GM21367 (cell line): ENCODE measurements around the gene PPT2.
A peak's percentile ranks its signal among the peaks of the same experiment; 100 is the strongest.
"Not testable (repeated sequence)": the region's sequence is repeated elsewhere in the genome, so short reads cannot be mapped to it uniquely, and the experiment has no call there.

Experiments
- ATAC-seq: cut with Tn5 transposase; IDR thresholded peaks from one replicate; pipeline ENCODE4 v1.9.1; 2021; ENCODE audit not compliant: unreplicated experiment

The PPT2 gene

GRCh38 chr6:32175711-32176475 is 22.0 kb downstream of the PPT2 start, which contains the start of gene AGPAT1:
Gene AGPAT1 (minus strand): TSS chr6:32176084. CDS start chr6:32171496, 4,588 bp downstream.
- ATAC-seq = peak; percentile 37

- ATAC-seq = no peak
These were observed 22.7 kb downstream of the PPT2 start for GRCh38 chr6:32176476-32177182.

- ATAC-seq = peak; percentile 2
These were observed 23.3 kb downstream of the PPT2 start for GRCh38 chr6:32177183-32177787.

- peak; percentile 57 for ATAC-seq
These were observed 24.0 kb downstream of the PPT2 start, which contains the start of gene RNF5 for GRCh38 chr6:32177788-32178546. Gene RNF5 (plus strand): TSS chr6:32178405. CDS start chr6:32178512, 107 bp downstream.

GRCh38 chr6:32178547-32179440 is 24.9 kb downstream of the PPT2 start:
- ATAC-seq = no peak

GRCh38 chr6:32179766-32180405 is 25.9 kb downstream of the PPT2 start:
- no peak for ATAC-seq

GRCh38 chr6:32181148-32181702 is 27.3 kb downstream of the PPT2 start:
- no peak for ATAC-seq

- no peak for ATAC-seq
These were observed 28.1 kb downstream of the PPT2 start for GRCh38 chr6:32181915-32182529.

- ATAC-seq = no peak
These were observed 28.6 kb downstream of the PPT2 start for GRCh38 chr6:32182555-32182981.

- ATAC-seq = no peak
These were observed 29.1 kb downstream of the PPT2 start for GRCh38 chr6:32183030-32183429.

- no peak for ATAC-seq
These were observed 29.6 kb downstream of the PPT2 start for GRCh38 chr6:32183483-32184083.

- ATAC-seq = no peak
These were observed 30.2 kb downstream of the PPT2 start, which contains the start of gene AGER for GRCh38 chr6:32184084-32184640. Gene AGER (minus strand): TSS chr6:32184253. CDS start chr6:32184222, 31 bp downstream.

GRCh38 chr6:32185681-32186131 is 31.8 kb downstream of the PPT2 start:
- not testable (repeated sequence) for ATAC-seq

GRCh38 chr6:32186151-32186840 is 32.4 kb downstream of the PPT2 start:
- ATAC-seq = not testable (repeated sequence)

GRCh38 chr6:32187009-32187709 is 33.2 kb downstream of the PPT2 start:
- ATAC-seq = no peak

GRCh38 chr6:32187725-32188380 is 33.9 kb downstream of the PPT2 start:
- ATAC-seq = not testable (repeated sequence)
